A375 (cell line): ENCODE measurements around the gene BTN2A1. TPM values are rescaled to one million over a fixed set of nuclear protein-coding genes. Genes with fewer than 3 reads are reported as not detected.

ENCODE experiments used
- small RNA-seq: library from RNA; depleted of rRNA; stranded (forward); fragments of <200 nt; gene quantifications from one replicate; pipeline ENCODE3, GENCODE V24; 2014
- total RNA-seq: library from RNA; depleted of rRNA; stranded (reverse); fragments of >200 nt; shearing (Covaris generic); gene quantifications from 2 replicates; pipeline ENCODE4 v1.2.3, GENCODE V29; 2014; rRNA removed

The BTN2A1 gene
- 8.3 and 8.8 TPM in 2 replicates for total RNA-seq

DNA sequence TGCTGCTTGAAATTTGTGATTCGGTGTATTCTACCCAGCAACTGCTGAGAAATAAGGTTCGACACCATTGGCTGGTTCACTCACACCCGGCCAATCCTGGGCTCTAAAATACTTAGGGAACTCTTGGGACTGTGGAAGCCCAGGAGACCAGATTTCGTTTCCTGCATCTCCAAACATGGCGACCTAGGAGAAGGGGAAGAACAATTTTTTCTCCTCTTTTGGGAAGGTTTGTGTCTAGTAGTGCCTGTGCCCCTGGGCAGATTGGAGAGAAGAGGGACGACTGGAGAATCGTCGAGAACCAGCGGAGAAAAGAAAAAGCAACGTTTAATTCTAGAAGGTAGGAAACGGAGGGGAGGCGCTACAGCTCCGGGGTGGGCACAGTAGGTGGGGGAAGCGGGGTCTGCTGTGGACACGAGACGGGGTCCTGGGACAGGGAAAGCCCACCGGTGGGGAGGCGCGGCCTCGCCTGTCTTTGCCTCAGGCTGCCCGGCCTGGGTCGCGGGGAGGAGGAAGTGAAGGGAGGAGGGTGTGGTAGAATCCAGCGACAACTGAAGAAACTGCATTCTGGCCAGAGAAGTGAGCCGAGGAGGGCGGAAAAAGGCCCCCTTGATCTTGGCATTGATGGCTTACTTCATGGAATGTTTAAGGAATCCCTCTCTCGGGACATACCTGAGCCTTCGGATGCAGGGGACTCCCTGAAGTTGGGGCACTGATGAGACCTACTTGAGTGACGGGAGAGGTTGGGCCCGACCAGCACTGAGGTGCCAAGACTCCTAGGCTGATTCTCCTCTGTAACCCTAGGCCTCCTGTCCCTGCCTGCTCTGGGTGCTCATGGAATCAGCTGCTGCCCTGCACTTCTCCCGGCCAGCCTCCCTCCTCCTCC lies at the start of gene BTN2A1:
Gene BTN2A1, plus strand, starts transcription at position 150 of the 883 bp plus-strand sequence. Its CDS starts 682 bp downstream, at position 832.

DNA sequence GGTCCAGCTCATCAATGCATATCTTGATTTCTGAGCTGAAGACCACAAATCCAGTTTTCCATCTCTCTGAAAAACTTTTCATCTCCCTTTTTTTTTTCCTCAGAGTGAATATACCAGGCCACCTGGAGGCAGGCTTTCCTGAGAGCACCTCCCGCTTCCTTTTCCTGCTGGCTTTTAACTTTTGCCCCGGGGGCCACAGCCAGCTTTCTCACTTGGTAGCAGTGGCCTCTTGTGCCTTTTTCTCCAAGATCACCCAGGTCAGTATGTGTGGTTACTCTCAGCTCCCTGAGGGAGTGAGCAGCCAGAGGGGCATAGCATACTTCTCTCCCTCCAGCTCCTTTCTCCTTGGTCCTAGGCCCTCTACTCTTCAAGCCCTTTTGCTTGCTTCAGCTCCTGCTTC lies 42.3 kb downstream of the BTN2A1 start, which contains the start of gene BTN1A1:
Gene BTN1A1, plus strand, starts transcription at position 202 of the 400 bp plus-strand sequence. CDS start 984 bp downstream, outside the sequence.

Small RNAs within 50 kb of the gene (small RNA-seq; reads per million reads assigned to genes)
- gene RNU6-502P, result not detected

Other genes starting within 250 kb of the BTN2A1 start
- 6.9 and 12.3 TPM in 2 replicates for gene BTN3A2, start 92.8 kb upstream of the BTN2A1 start, total RNA-seq
- 11.1 and 14.2 TPM in 2 replicates for gene BTN2A2, start 74.8 kb upstream of the BTN2A1 start, total RNA-seq
- gene BTN3A1, start 55.7 kb upstream of the BTN2A1 start, total RNA-seq, result 5.9 and 6.6 TPM in 2 replicates
- gene BTN3A3, start 17.5 kb upstream of the BTN2A1 start, total RNA-seq, result 5.7 and 6.9 TPM in 2 replicates
- not detected in 2 replicates for gene BTN1A1, start 42.3 kb downstream of the BTN2A1 start, total RNA-seq
- 38.3 and 54.1 TPM in 2 replicates for gene HMGN4, start 80.4 kb downstream of the BTN2A1 start, total RNA-seq
- 19.0 and 21.3 TPM in 2 replicates for gene ABT1, start 139.0 kb downstream of the BTN2A1 start, total RNA-seq
- gene ZNF322, start 201.8 kb downstream of the BTN2A1 start, total RNA-seq, result 4.4 and 6.3 TPM in 2 replicates